Adrenal gland (tissue), 5 donors: ENCODE results near the gene LRRK1.

Experiments used
- CTCF ChIP-seq, 6 experiments: fragments of 450-650 bp in 4 of 6; fragments of 200-600 bp in 2 of 6; sonication (generic) in 1 of 6; IDR thresholded peaks; 1 replicate in 5 of 6; 2 replicates in 1 of 6; pipeline versions ENCODE4 v1.5.1 to v1.8.0; 2016 to 2021; ENCODE audit warnings: antibody characterized with exemption in 6 of 6, mild to moderate bottlenecking in 2 of 6, moderate library complexity in 1 of 6
- POLR2A ChIP-seq, 2 donors: fragments of 450-650 bp; IDR thresholded peaks; one replicate each; pipeline ENCODE4 v1.6.1; 2017; ENCODE audit warnings: antibody characterized with exemption in 2 of 2, mild to moderate bottlenecking in 2 of 2, moderate library complexity in 1 of 2
- donor health status: DM: no; HTN: no; CAD: no.

- TF ChIP-seq CTCF (IDR thresholded peaks at IDR 0.05), result no peak
- TF ChIP-seq POLR2A (IDR thresholded peaks at IDR 0.05), result no peak
Measured at GRCh38 chr15:101065570-101066221, 146.5 kb downstream of the LRRK1 start.
